Sciatic nerve (tissue), 2 donors: ENCODE measurements around the gene NMD3. TPM values are rescaled to one million over a fixed set of nuclear protein-coding genes. Genes with fewer than 3 reads are reported as not detected.
"Not testable (repeated sequence)": the region's sequence is repeated elsewhere in the genome, so short reads cannot be mapped to it uniquely, and the experiment has no call there.

ENCODE experiments used
- ATAC-seq: fragments of 200-7000 bp; cut with Tn5 transposase; one replicate; pipeline ENCODE4 v1.9.1; 2020; ENCODE audit warnings: mild to moderate bottlenecking, moderate library complexity
- DNase-seq: peaks from one replicate; pipeline ENCODE4 v3.0.0-alpha.2; 2020; ENCODE audit warnings: low spot score
- intact Hi-C: fragments of 100-400 bp; cut with DNase I; formaldehyde crosslinking; loops from one replicate; pipeline ENCODE4 v1.14.2; 2022
- total RNA-seq: library from RNA; stranded (reverse); fragmentation: NEBNext Ultra II Directional; extraction: Animal tissue kit (Norgen Biotek cat#: 25700); gene quantifications from one replicate; pipeline ENCODE4 v1.2.1, GENCODE V29; 2021
- donor health status: DM: no; HTN: no; CAD: no.
- donor health status: DM: no; HTN: no; CAD: no.

Gene NMD3
- total RNA-seq, 1 donor from 2014 or later, result 56.8 TPM

DNA sequence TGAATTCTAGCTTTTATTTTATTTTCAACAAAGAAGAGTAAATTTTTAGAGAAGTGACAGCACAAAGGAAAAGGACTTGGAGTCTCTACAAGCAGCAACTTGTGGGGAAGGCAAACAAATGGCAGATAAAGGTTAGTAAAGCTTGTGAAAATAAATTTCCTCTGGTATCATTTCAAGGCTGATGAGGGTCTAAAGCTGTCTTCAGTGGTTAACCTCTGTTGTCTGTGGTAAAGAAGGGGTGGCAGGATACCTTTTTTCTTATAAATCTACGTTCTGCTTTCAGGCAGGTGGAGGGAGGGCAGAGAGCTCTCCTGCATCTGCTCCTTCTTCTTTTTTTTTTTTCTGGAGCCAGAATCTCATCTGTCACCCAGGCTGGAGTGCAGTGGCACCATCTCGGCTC lies 50.5 kb downstream of the NMD3 start:
- intact Hi-C loops, result loop anchor here (10.0 kb wide), 1 partner anchor 143 kb away; no protein-coding TSS in a partner anchor
- ATAC-seq (no peak), DNase-seq (no peak)

DNA sequence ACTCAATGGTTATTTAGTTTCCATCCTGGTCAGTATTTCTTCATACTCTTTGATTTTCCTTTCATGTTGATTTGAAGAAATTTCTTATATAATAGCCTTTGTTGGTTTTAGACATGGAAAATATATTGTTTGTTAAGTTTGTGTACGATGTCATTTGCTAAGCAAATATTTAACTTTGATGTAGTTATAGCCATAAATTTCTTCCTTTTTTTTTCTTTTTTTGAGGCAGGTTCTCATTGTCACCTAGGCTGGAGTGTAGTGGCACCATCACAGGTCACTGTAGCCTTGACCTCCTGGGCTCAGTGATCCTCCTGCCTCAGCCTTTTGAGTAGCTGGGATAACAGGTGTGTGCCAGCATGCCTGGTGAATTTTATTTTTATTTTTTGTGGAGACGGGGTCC lies 51.4 kb downstream of the NMD3 start:
- no peak for ATAC-seq
- intact Hi-C loops, result loop anchor here (10.0 kb wide), 1 partner anchor 142 kb away; no protein-coding TSS in a partner anchor

DNA sequence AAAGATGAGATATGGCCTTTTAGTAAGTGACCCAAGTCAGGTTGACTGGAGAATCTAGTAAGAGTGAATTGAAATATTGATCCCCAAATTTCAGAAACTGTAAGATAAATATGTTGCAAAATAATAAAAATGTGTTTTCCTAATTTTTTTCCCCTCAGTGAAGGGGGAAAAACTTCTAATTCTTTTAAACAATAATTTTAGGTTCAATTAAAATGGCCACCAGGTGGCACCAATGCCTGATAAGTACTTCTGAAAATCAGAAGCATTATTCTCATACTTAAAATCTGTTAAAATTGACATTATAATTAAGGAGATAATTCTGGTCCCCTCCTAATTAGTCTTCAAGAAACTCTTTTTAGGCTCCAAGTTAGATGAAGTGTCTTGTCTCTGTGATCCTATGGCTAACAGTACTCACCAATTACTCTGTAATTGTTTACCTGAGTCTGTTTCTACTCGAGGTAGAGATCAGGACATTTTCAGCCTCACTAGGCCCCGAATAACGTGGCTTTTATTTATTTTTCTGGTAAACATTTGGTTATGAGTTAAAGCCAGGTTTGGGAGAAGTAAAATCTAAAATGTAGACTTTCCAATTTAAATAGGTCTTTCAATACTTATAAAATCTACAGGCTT lies 52.6 kb downstream of the NMD3 start:
- intact Hi-C loops, result loop anchor here (10.0 kb wide), 1 partner anchor 141 kb away; no protein-coding TSS in a partner anchor
- no peak for ATAC-seq
- DNase-seq, result no peak

More for the DNA sequence above, 51.4 kb downstream of the NMD3 start:
- no peak for DNase-seq

DNA sequence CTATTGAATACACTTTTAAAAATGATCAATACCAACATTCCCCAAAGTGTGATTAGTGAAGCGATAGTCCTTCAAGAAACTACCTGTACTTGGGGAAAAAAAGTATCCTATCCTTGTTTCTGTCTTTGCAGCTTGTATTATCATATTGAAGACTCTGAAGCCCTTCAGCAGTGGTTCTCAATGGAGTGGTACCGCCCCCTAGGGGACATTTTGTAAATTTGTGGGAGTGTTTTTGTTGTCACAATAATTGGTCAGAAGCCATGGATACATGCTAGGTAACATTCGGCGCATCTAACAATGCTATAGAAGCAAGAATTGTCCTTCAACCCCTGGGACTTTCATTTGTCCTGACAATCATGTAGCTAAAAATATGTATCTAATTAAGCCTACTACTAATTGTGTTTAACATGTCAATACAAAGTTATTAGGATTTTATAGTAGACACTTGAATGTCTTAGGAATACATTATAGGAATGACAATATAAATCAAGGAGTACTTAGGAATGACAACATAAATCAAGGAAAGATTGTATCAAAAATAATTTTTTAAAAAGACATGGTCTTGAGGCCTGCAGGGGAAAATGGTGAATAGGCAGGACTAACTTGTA lies 53.7 kb downstream of the NMD3 start:
- DNase-seq, result no peak
- intact Hi-C loops, result loop anchor here (10.0 kb wide), 1 partner anchor 140 kb away; no protein-coding TSS in a partner anchor
- no peak for ATAC-seq

DNA sequence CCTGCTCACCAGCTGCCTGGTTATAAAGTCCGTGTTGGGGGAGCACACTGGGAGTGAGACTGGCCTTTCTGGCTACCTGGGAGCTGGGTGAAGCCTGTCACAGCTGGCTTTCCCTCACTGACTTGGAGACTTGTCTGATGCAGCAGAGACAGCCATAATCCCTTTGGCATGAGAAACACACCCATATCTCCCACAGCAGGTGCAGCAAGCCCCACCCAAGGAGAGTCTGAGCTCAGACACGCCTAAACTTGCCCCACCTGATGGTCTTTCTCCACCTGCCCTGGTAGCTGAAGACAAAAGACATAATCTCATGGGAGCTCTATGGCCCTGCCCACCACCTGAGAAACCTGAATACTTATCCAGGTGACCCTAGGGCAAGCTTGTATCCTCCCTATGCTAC lies 54.8 kb downstream of the NMD3 start:
- ATAC-seq, result no peak
- intact Hi-C loops, result loop anchor here (10.0 kb wide), 1 partner anchor 139 kb away; no protein-coding TSS in a partner anchor

DNA sequence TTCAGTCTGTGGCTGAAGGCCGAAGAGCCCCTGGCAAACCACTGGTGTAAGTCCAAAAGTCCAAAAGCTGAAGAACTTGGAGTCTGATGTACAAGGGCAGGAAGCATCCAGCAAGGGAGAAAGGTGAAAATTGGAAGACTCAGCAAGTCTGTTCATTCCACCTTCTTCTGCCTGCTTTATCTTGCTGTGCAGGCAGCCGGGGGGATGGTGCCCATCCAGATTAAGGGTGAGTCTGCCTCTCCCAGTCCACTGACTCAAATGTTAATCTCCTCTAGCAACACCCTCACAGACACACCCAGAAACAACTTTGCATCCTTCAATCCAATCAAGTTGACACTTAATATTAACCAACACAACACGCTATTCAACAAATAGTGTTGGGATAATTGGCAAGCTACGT lies 61.3 kb downstream of the NMD3 start:
- ATAC-seq, DNase-seq, intact Hi-C loops: not testable (repeated sequence)

More for the DNA sequence above, 54.8 kb downstream of the NMD3 start:
- no peak for DNase-seq

DNA sequence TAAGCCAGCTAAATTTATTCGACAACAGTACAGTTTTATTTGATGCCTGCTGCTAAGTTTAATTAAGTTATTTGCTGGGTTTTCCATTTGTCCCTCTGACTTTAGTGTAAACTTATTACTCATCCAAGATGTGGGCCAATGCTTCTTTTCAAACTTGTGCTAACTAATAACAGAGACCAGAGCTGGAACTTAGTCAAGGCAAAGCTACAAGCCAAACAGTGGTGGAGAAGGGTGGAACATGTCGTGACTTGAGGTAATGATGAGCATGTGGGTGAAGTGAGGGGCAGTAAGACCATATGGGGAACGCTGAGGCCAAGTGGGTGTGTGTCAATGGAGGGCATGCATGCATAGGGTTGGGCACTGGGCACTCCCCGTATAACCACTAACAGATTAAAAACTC lies 63.9 kb downstream of the NMD3 start:
- ATAC-seq (no peak), DNase-seq (no peak)
- intact Hi-C loops, result no loop called here

DNA sequence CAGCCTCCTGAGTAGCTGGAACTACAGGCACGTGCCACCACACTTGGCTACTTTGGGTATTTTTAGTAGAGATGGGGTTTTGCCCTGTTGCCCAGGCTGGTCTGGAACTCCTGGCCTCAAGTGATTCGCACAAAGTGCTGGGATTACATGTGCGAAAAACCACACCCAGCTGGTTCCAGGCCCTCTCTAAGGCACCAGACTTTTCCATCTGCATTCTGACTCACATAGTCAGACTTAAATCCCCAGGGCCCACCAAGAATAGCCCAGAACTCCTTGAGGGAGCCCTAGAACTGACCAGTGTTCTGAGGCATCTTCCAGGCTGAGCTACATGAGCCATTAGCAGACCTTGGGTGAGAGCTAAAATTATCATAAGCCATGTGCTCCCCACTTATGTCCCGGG lies 68.1 kb downstream of the NMD3 start:
- ATAC-seq (no peak), DNase-seq (no peak)
- intact Hi-C loops, result no loop called here

DNA sequence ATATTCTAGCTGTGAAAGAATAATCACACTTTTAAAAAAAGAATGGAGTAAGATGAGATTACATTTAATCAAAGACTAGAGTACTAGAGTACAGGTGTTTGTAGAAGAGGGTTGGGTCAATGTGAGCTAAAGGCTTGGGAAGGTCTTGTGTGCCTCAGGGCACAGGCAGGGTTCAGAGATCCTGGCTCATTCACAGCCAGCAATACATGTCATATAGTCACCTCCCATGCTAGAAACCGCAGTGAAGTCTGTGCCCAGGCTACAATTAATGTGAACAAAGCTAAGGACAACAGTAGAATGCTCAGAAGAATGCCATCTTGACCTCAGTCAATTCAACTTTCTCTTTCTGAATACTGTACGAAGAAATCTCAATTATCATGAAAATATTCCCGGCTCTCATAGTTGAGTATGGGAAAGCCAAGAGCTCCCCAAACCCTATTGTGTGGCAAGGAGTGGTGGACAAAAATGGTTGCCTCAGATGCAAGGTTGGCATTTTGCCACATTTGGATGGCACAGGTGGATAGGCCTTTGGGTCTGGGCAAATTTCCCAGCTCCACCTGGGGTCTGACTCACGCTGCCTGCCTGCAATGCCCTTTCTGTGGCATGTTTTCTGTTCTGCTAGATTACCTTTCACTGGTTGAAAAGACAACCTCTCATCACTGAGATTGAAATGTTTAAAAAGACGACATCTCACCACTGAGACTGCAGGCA lies 70.2 kb downstream of the NMD3 start:
- ATAC-seq, result no peak
- intact Hi-C loops, result no loop called here

DNA sequence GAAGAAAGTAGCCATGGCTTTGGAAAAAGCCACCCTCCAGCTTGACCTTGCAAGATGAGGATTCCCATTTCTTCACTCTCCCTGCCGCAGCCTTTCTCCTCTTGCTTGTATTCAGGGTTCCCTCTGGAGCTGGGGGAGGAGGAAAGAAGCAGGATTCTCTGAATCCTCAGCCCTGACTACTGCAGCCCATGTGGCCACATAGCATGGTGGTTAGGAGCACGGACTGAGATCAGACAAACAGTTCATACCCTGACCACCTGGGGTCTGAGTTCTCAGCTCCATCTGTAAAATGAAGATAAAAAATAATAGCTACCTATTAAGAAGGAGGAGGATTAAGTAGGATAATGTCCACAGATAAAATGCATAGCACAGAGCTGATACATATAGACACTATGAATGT lies 72.3 kb downstream of the NMD3 start:
- ATAC-seq (no peak), DNase-seq (no peak)
- intact Hi-C loops, result no loop called here

More for the DNA sequence above, 70.2 kb downstream of the NMD3 start:
- DNase-seq, result no peak

DNA sequence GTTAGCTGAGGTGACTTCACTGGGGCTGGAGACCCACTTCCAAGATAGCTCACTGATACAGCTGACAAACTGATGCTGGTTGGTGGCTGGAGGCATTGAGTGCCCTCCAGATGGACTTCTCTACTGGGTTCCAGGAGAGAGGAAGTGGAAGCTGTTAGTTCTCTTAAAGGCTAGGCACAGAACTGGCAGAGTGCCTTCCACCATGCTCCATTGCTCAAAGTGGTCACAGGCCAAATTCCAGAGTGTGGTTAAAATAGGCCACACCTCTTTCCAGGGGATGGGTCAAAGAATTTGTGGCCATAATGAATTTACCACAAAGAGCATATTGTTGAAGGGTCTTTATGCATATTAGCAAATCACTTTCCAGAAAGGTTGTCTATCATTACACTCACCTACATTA lies 74.2 kb downstream of the NMD3 start:
- no peak for DNase-seq
- ATAC-seq, result no peak
- intact Hi-C loops, result no loop called here

DNA sequence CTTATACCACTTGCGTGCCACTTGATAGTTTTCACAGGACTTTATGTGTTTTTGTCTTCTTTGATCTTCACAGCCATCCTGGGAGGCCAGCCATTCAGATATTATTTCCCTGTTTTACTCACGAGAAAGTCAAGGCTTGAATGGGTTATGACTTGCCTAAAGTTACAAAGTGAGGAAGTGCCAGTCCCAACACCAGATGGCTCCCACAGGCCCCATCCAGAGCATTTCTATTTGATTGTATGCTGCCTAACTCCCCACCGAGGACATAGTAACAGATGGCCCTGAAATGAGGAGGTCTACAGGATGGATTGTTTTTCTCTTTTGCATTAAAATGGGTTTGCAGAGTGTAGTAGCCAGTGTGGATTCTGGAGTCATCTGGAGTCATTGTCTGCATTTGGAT lies 75.7 kb downstream of the NMD3 start:
- no peak for DNase-seq
- intact Hi-C loops, result no loop called here
- ATAC-seq, result no peak

Other genes with a start within 250 kb of the NMD3 start
- gene B3GALNT1, start 116.0 kb upstream of the NMD3 start, total RNA-seq, result 9.7 TPM
- 0.40 TPM for gene SPTSSB, start 150.2 kb downstream of the NMD3 start, total RNA-seq